Measurements from ENCODE around the gene LAMC1. TPM values are rescaled to one million over a fixed set of nuclear protein-coding genes. Genes with fewer than 3 reads are reported as not detected.

Gene LAMC1
- total RNA-seq, 1 experiment from 2014 or later, result 61.2 TPM

GRCh38 chr1:183093066-183093668, 69.9 kb downstream of the LAMC1 start:
- no peak overlapping the region for H2AFZ ChIP-seq (ENCODE audit: low read depth, low read length, poor library complexity, severe bottlenecking)
- ChIA-PET CTCF (no interaction called here), POLR2A (no interaction called here), RAD21 (ENCODE audit: low non-redundant PET in 1 of 2, low total read pairs in 2 of 2, uncharacterized antibody in 2 of 2, unreplicated experiment in 2 of 2) (no interaction called here)
- intact Hi-C loops (cut with micrococcal nuclease), result loop anchor here (10.0 kb wide), 1 partner anchor 128 kb away; no protein-coding TSS in a partner anchor
- DNase-seq (ENCODE audit: low read depth, low spot score), result no peak
- H4K20me1 ChIP-seq (ENCODE audit: insufficient read depth), result no peaks in the 10 kb centered on the region
- peaks cover 55% of the 10 kb centered on the region for H3K79me2 ChIP-seq (ENCODE audit: insufficient read depth, low read length)
- TF ChIP-seq CBX3 (IDR thresholded peaks at IDR 0.05; ENCODE audit: low read depth), result no peak
- no peak for TF ChIP-seq POLR2A (IDR thresholded peaks at IDR 0.05; ENCODE audit: borderline replicate concordance, extremely low read depth, insufficient read depth, insufficient read length)
- no peak for TF ChIP-seq ZFX (IDR thresholded peaks at IDR 0.05)
- TF ChIP-seq YY1 (IDR thresholded peaks at IDR 0.05; ENCODE audit: extremely low read depth, insufficient replicate concordance, low read depth, low read length), result no peak
- no peak for TF ChIP-seq ZBTB33 (IDR thresholded peaks at IDR 0.05; ENCODE audit: extremely low read depth, insufficient replicate concordance, low read length)
- no peak for TF ChIP-seq SP1 (IDR thresholded peaks at IDR 0.05; ENCODE audit: low read depth)
- no peak for TF ChIP-seq EZH2 (IDR thresholded peaks at IDR 0.05)
- TF ChIP-seq ATF3 (IDR thresholded peaks at IDR 0.05), result no peak
- no peak for TF ChIP-seq POLR2AphosphoS5 (IDR thresholded peaks at IDR 0.05; ENCODE audit: low read depth, low read length)
- no peak for TF ChIP-seq CEBPB (IDR thresholded peaks at IDR 0.05; ENCODE audit: low read depth)
- TF ChIP-seq SIN3A (IDR thresholded peaks at IDR 0.05; ENCODE audit: low read depth), result no peak
- no peak for TF ChIP-seq MAX (IDR thresholded peaks at IDR 0.05)
- no peak for TF ChIP-seq RAD21 (IDR thresholded peaks at IDR 0.05; ENCODE audit: low read depth)
- TF ChIP-seq ELF1 (IDR thresholded peaks at IDR 0.05; ENCODE audit: borderline replicate concordance, low read depth), result no peak
- TF ChIP-seq SRF (IDR thresholded peaks at IDR 0.05; ENCODE audit: low read depth), result no peak
- no peak for TF ChIP-seq ZNF274 (IDR thresholded peaks at IDR 0.05; ENCODE audit: low read depth, low read length)
- H3K9me3 ChIP-seq (ENCODE audit: control insufficient read depth in 1 of 2, insufficient read depth in 1 of 2, low read depth in 1 of 2, low read length in 2 of 2), result no peaks in the 10 kb centered on the region
- BruUV-seq (replicated peaks), result no TSS peak
- H3K4me2 ChIP-seq (ENCODE audit: low read length), result peak overlapping the region; percentile 50
- no peak overlapping the region for H3K4me3 ChIP-seq (replicated peaks in 1 of 2; ENCODE audit: low read depth in 1 of 2, low read length in 2 of 2)
- peaks cover 24 to 42% of the 10 kb centered on the region in 2 experiments for H3K4me1 ChIP-seq (ENCODE audit: control insufficient read depth in 1 of 2, insufficient read depth in 2 of 2, low read length in 2 of 2)
- no peaks in the 10 kb centered on the region for H3K36me3 ChIP-seq (ENCODE audit: control insufficient read depth in 1 of 2, insufficient read depth in 2 of 2, low read length in 2 of 2)
- no peak overlapping the region for H3K9ac ChIP-seq (ENCODE audit: low read length)
- H3K27me3 ChIP-seq (ENCODE audit: insufficient read depth, low read length), result no peaks in the 10 kb centered on the region
- H3K27ac ChIP-seq (ENCODE audit: low read depth, low read length), result no peak overlapping the region
- no peaks in the 10 kb centered on the region for H3K9me2 ChIP-seq (ENCODE audit: insufficient read depth)
- no peak for ATAC-seq

All from HCT116 (cell line).